Measurements from ENCODE around the gene SRSF11.
A peak's percentile ranks its signal among the peaks of the same experiment; 100 is the strongest.

SRSF11 gene

GRCh38 chr1:70277875-70278274 is 56.7 kb downstream of the SRSF11 start:
- FAIRE-seq (no peak), DNase-seq (ENCODE audit: insufficient read length, low spot score) (no peak)
- TF ChIP-seq, protein P1, sequence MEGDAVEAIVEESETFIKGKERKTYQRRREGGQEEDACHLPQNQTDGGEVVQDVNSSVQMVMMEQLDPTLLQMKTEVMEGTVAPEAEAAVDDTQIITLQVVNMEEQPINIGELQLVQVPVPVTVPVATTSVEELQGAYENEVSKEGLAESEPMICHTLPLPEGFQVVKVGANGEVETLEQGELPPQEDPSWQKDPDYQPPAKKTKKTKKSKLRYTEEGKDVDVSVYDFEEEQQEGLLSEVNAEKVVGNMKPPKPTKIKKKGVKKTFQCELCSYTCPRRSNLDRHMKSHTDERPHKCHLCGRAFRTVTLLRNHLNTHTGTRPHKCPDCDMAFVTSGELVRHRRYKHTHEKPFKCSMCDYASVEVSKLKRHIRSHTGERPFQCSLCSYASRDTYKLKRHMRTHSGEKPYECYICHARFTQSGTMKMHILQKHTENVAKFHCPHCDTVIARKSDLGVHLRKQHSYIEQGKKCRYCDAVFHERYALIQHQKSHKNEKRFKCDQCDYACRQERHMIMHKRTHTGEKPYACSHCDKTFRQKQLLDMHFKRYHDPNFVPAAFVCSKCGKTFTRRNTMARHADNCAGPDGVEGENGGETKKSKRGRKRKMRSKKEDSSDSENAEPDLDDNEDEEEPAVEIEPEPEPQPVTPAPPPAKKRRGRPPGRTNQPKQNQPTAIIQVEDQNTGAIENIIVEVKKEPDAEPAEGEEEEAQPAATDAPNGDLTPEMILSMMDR (IDR thresholded peaks at IDR 0.05; ENCODE audit: insufficient read depth, missing control alignments) = no peak

GRCh38 chr1:70278710-70279109 is 57.5 kb downstream of the SRSF11 start:
- DNase-seq (ENCODE audit: insufficient read length, low spot score) (no peak), FAIRE-seq (no peak)
- TF ChIP-seq, protein P1 (IDR thresholded peaks at IDR 0.05; ENCODE audit: insufficient read depth, missing control alignments) = no peak

DNA sequence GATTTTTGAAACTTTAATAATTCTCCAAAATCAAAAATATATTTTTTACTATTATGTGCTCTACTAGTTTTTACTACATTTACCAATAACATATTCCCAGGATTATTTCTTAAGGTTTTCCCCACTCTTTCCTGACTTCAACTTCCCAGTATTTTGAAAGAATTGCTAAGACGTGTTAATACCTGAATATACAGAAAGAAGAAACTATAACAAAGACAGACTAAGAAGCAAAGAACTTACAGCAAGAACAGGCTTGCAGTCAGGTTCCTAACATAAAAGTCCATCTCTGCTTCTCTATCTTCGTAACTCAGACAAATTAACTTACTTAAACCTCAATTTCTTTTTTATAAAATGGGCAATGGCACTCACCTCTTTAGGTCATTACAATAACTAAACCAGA is 63.2 kb downstream of the SRSF11 start:
- DNase-seq (ENCODE audit: insufficient read length, low spot score) (no peak), FAIRE-seq (no peak)
- TF ChIP-seq, protein P1 (IDR thresholded peaks at IDR 0.05; ENCODE audit: insufficient read depth, missing control alignments) = no peak

GRCh38 chr1:70286453-70286852 is 65.3 kb downstream of the SRSF11 start:
- TF ChIP-seq, protein P1 (IDR thresholded peaks at IDR 0.05; ENCODE audit: insufficient read depth, missing control alignments) = no peak
- FAIRE-seq = no peak
- DNase-seq (ENCODE audit: insufficient read length, low spot score) = no peak

GRCh38 chr1:70288166-70288565 is 67.0 kb downstream of the SRSF11 start:
- FAIRE-seq = no peak
- no peak for DNase-seq (ENCODE audit: insufficient read length, low spot score)
- TF ChIP-seq, protein P1 (IDR thresholded peaks at IDR 0.05; ENCODE audit: insufficient read depth, missing control alignments) = no peak

DNA sequence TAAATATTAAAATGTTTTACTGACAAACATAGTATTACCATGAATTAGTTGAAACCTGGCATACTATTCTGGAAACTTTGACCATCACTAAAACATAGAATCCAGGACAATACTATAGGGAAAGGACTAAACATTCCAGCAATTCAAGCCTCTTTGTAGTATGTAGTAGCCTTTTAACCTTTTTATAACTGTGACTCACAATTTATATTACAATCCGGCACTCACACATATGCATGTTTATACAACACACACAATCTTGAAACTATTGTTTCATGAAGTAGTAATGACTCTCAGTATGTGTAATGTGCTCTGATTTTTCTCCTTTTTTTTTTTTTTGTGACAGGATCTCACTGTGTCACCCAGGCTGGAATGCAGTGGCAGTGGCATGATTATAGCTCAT is 69.0 kb downstream of the SRSF11 start:
- TF ChIP-seq, protein P1 (IDR thresholded peaks at IDR 0.05; ENCODE audit: insufficient read depth, missing control alignments) = no peak
- no peak for FAIRE-seq

GRCh38 chr1:70293186-70293843 is 72.1 kb downstream of the SRSF11 start:
- peak; percentile 25 for FAIRE-seq
- DNase-seq (ENCODE audit: insufficient read length, low spot score) = no peak
- TF ChIP-seq, protein P1 (IDR thresholded peaks at IDR 0.05; ENCODE audit: insufficient read depth, missing control alignments) = no peak

More for the DNA sequence above, 69.0 kb downstream of the SRSF11 start:
- no peak for DNase-seq (ENCODE audit: insufficient read length, low spot score)

Measured in D721Med (cell line).